Endothelial cell of umbilical vein (primary cell): ENCODE measurements around the gene THSD7B. TPM values are rescaled to one million over a fixed set of nuclear protein-coding genes. Genes with fewer than 3 reads are reported as not detected.

Experiments used
- BruUV-seq: library from RNA; stranded (reverse); fragments of 400-500 nt; replicated peaks from 2 replicates; lab custom pipeline; 2021; lab: Mats Ljungman, UMichigan
- CTCF ChIA-PET: fragments of 300-600, 350-600 bp; sonication (Branson Sonifier 250); formaldehyde crosslinking; loops from one replicate; lab custom pipeline; 2021; ENCODE audit warnings: antibody characterized with exemption, inconsistent platforms; lab: Charles Lee
- POLR2A ChIA-PET: fragments of 300-600, 350-600 bp; sonication (Branson Sonifier 250); formaldehyde crosslinking; loops from one replicate; lab custom pipeline; 2021; ENCODE audit warnings: antibody characterized with exemption, inconsistent platforms; lab: Charles Lee
- DNase-seq: peaks from one replicate; pipeline ENCODE4 v3.0.0-alpha.2; 2011; ENCODE audit warnings: low read depth, low spot score
- FAIRE-seq: peaks from 2 replicates; lab custom pipeline; 2011; peaks lifted over from hg19 to GRCh38; lab: Jason Lieb, UNC
- H2AFZ ChIP-seq: 2 replicates; pipeline ENCODE4 v1.6.0; 2012; ENCODE audit warnings: low read depth, low read length, control low read depth, inconsistent platforms
- H3K27ac ChIP-seq: 2 replicates; pipeline ENCODE4 v1.5.1; 2011; ENCODE audit warnings: low read depth, mild to moderate bottlenecking, control low read depth, low read length, moderate library complexity; ENCODE audit not compliant: insufficient read depth
- H3K27me3 ChIP-seq, 2 experiments: 2 replicates each; pipeline versions ENCODE4 v1.6.0 to v1.6.1; 2011; ENCODE audit warnings: low read length in 2 of 2, mixed read lengths in 1 of 2; ENCODE audit not compliant: control insufficient read depth in 2 of 2, insufficient read depth in 2 of 2
- H3K36me3 ChIP-seq, 2 experiments: 2 replicates in 1 of 2; 3 replicates in 1 of 2; pipeline ENCODE4 v1.5.1; 2011; ENCODE audit warnings: low read length in 2 of 2, mild to moderate bottlenecking in 1 of 2, moderate library complexity in 1 of 2; ENCODE audit not compliant: control insufficient read depth in 2 of 2, insufficient read depth in 2 of 2; ENCODE audit errors: extremely low read depth in 1 of 2
- H3K4me1 ChIP-seq: 3 replicates; pipeline ENCODE4 v1.5.1; 2011; ENCODE audit warnings: mild to moderate bottlenecking, low read length; ENCODE audit not compliant: control insufficient read depth, insufficient read depth; ENCODE audit errors: extremely low read depth
- H3K4me2 ChIP-seq: 2 replicates; pipeline ENCODE4 v1.6.1; 2011; ENCODE audit warnings: low read length, control low read depth, mixed read lengths; ENCODE audit not compliant: insufficient read depth
- H3K4me3 ChIP-seq, 3 experiments: fragments of 200-600 bp in 1 of 3; sonication (generic), shearing (Covaris generic) in 1 of 3; replicated peaks in 1 of 3; 2 replicates each; pipeline ENCODE4 v1.5.1; 2011 to 2016; ENCODE audit warnings: control low read depth in 3 of 3, low read length in 3 of 3, mild to moderate bottlenecking in 2 of 3, inconsistent platforms in 1 of 3, low read depth in 1 of 3, moderate library complexity in 1 of 3; ENCODE audit not compliant: insufficient read depth in 1 of 3
- H3K79me2 ChIP-seq: 2 replicates; pipeline ENCODE4 v1.6.0; 2012; ENCODE audit warnings: low read length, inconsistent platforms; ENCODE audit not compliant: control insufficient read depth, insufficient read depth
- H3K9ac ChIP-seq: replicated peaks from 2 replicates; pipeline ENCODE3; 2011; ENCODE audit warnings: low read length, control low read depth; ENCODE audit not compliant: insufficient read depth; ENCODE audit errors: extremely low read depth
- H3K9me1 ChIP-seq: replicated peaks from 3 replicates; pipeline ENCODE4 v1.6.0; 2011; ENCODE audit warnings: mild to moderate bottlenecking, low read length; ENCODE audit not compliant: control insufficient read depth, insufficient read depth; ENCODE audit errors: extremely low read depth
- H3K9me3 ChIP-seq: replicated peaks from 2 replicates; pipeline ENCODE4 v1.5.1; 2012; ENCODE audit warnings: low read length, inconsistent platforms; ENCODE audit not compliant: control insufficient read depth, insufficient read depth
- H4K20me1 ChIP-seq: replicated peaks from 2 replicates; pipeline ENCODE3; 2011; ENCODE audit warnings: mild to moderate bottlenecking, low read length; ENCODE audit not compliant: control insufficient read depth, insufficient read depth; ENCODE audit errors: extremely low read depth
- EZH2 ChIP-seq: IDR thresholded peaks from 2 replicates; pipeline ENCODE4 v1.6.1; 2012; ENCODE audit warnings: borderline replicate concordance, low read depth, mild to moderate bottlenecking, moderate library complexity, low read length, inconsistent platforms; ENCODE audit not compliant: severe bottlenecking
- GATA2 ChIP-seq: IDR thresholded peaks from 2 replicates; pipeline ENCODE4 v1.7.0; 2011; ENCODE audit warnings: low read depth, mild to moderate bottlenecking, moderate library complexity, mixed read lengths, low read length; ENCODE audit not compliant: insufficient read length, insufficient read depth
- JUN ChIP-seq: IDR thresholded peaks from 2 replicates; pipeline ENCODE4 v1.6.1; 2011; ENCODE audit warnings: borderline replicate concordance, low read depth; ENCODE audit not compliant: insufficient read length, insufficient read depth
- MYC ChIP-seq: IDR thresholded peaks from one replicate; pipeline ENCODE4 v1.6.1; 2011; ENCODE audit warnings: mild to moderate bottlenecking, low read depth, low read length
- POLR2A ChIP-seq: IDR thresholded peaks from 2 replicates; pipeline ENCODE4 v1.6.1; 2012; ENCODE audit warnings: low read depth, mild to moderate bottlenecking, control low read depth, low read length
- POLR2AphosphoS5 ChIP-seq: IDR thresholded peaks from 2 replicates; pipeline ENCODE4 v1.6.1; 2012; ENCODE audit warnings: low read depth, mild to moderate bottlenecking, control low read depth, low read length, moderate library complexity; ENCODE audit not compliant: insufficient read depth
- dilution Hi-C: fragments of 300-500 bp; cut with MboI; formaldehyde crosslinking; loops from one replicate; pipeline ENCODE4 v1.15.0; 2019; ENCODE audit warnings: low sequenced_read_pairs; ENCODE audit not compliant: extremely low pct_ligation_motif_present
- intact Hi-C: fragments of 100-400 bp; cut with micrococcal nuclease; formaldehyde crosslinking; loops from one replicate; pipeline ENCODE4 v1.10.0; 2022
- polyA plus RNA-seq, 4 experiments: library from polyadenylated mRNA; depleted of rRNA in 3 of 4; stranded (reverse) in 3 of 4; unstranded in 1 of 4; fragments of >200 nt; gene quantifications; 2 replicates each; pipeline versions ENCODE4 v1.2.1 to v1.2.3, GENCODE V29; 2011 to 2012; ENCODE audit warnings: missing spikeins in 1 of 4
- total RNA-seq: library from RNA; stranded (reverse); gene quantifications from 2 replicates; pipeline ENCODE4 v1.2.3, GENCODE V29; 2021
- TF ChIP-seq, protein P1 (sequence below), 2 donors: IDR thresholded peaks; 1 replicate in 1 of 2; 2 replicates in 1 of 2; pipeline ENCODE4 v1.5.1; 2011; ENCODE audit warnings: low read length in 2 of 2, mild to moderate bottlenecking in 2 of 2, moderate library complexity in 2 of 2, control low read depth in 1 of 2, inconsistent platforms in 1 of 2, low read depth in 1 of 2; ENCODE audit not compliant: insufficient read depth in 1 of 2; ENCODE audit errors: extremely low read depth in 1 of 2

The THSD7B gene
- total and polyA plus RNA-seq, 2 donors (not counting 3 experiments of a cell fraction or from before 2014, with no cell fraction given) = 0.04 TPM; not detected in 1

DNA sequence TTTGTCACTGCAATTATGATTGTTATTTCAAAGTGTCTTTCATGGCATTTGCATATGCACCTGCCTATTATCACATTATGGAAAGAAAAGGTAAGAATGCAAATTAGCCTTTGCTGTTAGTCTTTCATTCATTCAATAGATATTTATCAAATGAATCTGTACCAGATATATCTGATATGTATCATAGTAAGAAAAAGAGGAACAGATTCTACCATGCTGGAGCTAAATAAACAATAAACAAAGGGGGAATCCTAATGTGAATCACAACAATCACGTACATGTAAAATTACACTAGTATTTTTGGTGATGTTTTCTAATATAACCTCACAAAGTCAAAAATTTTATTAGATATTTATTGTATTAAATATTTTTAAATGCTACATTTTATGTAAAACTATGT is 446.4 kb downstream of the THSD7B start:
- H3K4me2 ChIP-seq = no peak overlapping the region
- no peaks in the 10 kb centered on the region for H4K20me1 ChIP-seq
- intact Hi-C loops = no loop called here
- H3K4me3 ChIP-seq = no peak overlapping the region
- no peaks in the 10 kb centered on the region for H3K27me3 ChIP-seq
- no peak overlapping the region for H2AFZ ChIP-seq
- H3K27ac ChIP-seq = no peak overlapping the region
- FAIRE-seq = no peak
- no peaks in the 10 kb centered on the region for H3K36me3 ChIP-seq
- TF ChIP-seq GATA2 (no peak), POLR2A (no peak), JUN (no peak), EZH2 (no peak), MYC (no peak), POLR2AphosphoS5 (no peak)
- TF ChIP-seq, protein P1, sequence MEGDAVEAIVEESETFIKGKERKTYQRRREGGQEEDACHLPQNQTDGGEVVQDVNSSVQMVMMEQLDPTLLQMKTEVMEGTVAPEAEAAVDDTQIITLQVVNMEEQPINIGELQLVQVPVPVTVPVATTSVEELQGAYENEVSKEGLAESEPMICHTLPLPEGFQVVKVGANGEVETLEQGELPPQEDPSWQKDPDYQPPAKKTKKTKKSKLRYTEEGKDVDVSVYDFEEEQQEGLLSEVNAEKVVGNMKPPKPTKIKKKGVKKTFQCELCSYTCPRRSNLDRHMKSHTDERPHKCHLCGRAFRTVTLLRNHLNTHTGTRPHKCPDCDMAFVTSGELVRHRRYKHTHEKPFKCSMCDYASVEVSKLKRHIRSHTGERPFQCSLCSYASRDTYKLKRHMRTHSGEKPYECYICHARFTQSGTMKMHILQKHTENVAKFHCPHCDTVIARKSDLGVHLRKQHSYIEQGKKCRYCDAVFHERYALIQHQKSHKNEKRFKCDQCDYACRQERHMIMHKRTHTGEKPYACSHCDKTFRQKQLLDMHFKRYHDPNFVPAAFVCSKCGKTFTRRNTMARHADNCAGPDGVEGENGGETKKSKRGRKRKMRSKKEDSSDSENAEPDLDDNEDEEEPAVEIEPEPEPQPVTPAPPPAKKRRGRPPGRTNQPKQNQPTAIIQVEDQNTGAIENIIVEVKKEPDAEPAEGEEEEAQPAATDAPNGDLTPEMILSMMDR (IDR thresholded peaks at IDR 0.05; ENCODE audit: extremely low read depth in 1 of 2, insufficient read depth in 1 of 2, low read depth in 1 of 2, low read length in 2 of 2) = no peak
- no peak for DNase-seq
- ChIA-PET POLR2A (no interaction called here), CTCF (no interaction called here)
- no peaks in the 10 kb centered on the region for H3K9me1 ChIP-seq
- no peaks in the 10 kb centered on the region for H3K9me3 ChIP-seq
- no peak overlapping the region for H3K9ac ChIP-seq
- dilution Hi-C loops = no loop called here
- BruUV-seq = no TSS peak
- no peaks in the 10 kb centered on the region for H3K4me1 ChIP-seq
- no peaks in the 10 kb centered on the region for H3K79me2 ChIP-seq
